Dedifferentiated amniotic fluid mesenchymal stem cell (primary cell): ENCODE results near the gene TRNAU1AP.

Experiments
- DNase-seq: peaks from one replicate; pipeline ENCODE4 v3.0.0-alpha.2; 2016; ENCODE audit errors: extremely low spot score

Gene TRNAU1AP

DNA sequence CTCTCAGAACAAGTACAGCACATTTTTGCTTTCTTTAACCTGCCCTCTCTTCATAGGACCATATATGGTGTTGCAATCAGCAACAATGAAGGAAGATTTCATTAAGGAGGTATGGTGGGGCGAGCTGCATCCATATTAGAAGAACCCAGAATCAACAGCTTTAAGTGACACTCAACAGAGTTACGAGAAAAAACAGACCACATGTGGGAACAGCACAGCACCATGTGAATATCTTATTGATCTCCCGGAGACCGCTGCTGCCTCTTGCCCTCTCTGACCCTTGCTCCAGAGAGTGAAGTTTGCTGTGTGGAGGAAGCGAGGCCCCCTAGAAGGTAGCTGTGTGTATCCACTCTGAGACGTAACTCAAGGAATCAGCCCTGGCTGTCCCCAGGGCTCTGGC lies 52.1 kb downstream of the TRNAU1AP start:
- DNase-seq, result no peak

DNA sequence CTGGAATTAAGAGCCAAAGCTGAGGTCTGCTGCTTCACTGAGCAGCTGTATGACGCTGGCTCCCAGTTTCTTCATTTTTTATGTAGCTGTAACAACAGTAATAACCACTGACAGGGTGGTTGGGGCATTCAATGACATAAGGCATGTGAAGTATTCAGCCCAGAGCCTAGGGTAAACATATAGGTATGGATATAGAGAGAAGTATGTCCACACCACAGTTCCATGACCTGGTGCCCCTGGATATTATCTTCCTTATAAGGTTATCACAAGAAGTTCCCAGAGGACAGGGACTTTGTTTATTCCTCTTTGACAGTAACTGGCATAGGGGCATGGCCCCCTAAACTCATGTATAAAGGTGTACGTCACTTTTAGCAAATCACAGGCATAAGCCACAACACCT lies 53.9 kb downstream of the TRNAU1AP start:
- no peak for DNase-seq

DNA sequence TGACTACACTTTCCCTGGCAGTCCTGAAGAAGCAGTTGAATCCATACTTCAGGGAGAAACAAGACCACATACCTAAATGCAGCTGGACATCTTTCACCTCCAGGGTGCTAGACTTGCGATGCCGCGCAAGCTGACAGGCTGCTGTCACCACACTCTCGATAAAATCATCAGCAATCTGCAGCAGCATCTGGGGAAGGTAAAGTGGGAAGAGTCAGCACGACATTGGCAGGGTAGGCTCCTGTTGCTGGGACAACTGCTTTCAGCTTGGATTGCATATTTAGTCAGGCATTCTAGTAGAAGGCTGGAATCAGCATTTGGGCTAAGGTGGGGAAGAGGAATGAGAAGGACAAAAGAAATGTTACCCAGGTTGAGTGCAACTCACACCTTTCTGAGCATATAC lies 60.3 kb downstream of the TRNAU1AP start:
- DNase-seq, result no peak
